Activated T-cell treated with anti-CD3 and anti-CD28 coated beads, Interleukin-2, amount 50 U/mL, for 72 hours (primary cell): ENCODE results near the gene CALML6. TPM values are rescaled to one million over a fixed set of nuclear protein-coding genes. Genes with fewer than 3 reads are reported as not detected.

Source experiments
- ATAC-seq, 2 donors: fragments of 150-1000 bp; cut with Tn5 transposase; replicated peaks in 1 of 2; 2 replicates each; pipeline ENCODE4 v1.10.0; 2021; ENCODE audit warnings: moderate library complexity in 2 of 2, mild to moderate bottlenecking in 1 of 2
- DNase-seq, 2 donors: peaks; one replicate each; pipeline ENCODE4 v3.0.0; 2021 to 2022; ENCODE audit warnings: mixed read lengths in 1 of 2
- H3K27ac Mint-ChIP-seq: one replicate; pipeline ENCODE4 v1.8.0; 2022; ENCODE audit warnings: mild to moderate bottlenecking, moderate library complexity, mixed read lengths
- H3K27me3 Mint-ChIP-seq: one replicate; pipeline ENCODE4 v1.8.0; 2022; ENCODE audit warnings: low read depth, mixed read lengths
- H3K36me3 Mint-ChIP-seq, 2 donors: one replicate each; pipeline ENCODE4 v1.8.0; 2022; ENCODE audit warnings: mixed read lengths in 2 of 2, mild to moderate bottlenecking in 1 of 2; ENCODE audit not compliant: insufficient read depth in 2 of 2
- H3K4me1 Mint-ChIP-seq: one replicate; pipeline ENCODE4 v1.8.0; 2022; ENCODE audit warnings: low read depth, mixed read lengths
- H3K4me3 Mint-ChIP-seq, 2 donors: one replicate each; pipeline ENCODE4 v1.8.0; 2022; ENCODE audit warnings: mild to moderate bottlenecking in 2 of 2, mixed read lengths in 2 of 2, moderate library complexity in 2 of 2
- H3K9me3 Mint-ChIP-seq, 2 donors: one replicate each; pipeline ENCODE4 v1.8.0; 2022; ENCODE audit warnings: mixed read lengths in 2 of 2
- total RNA-seq, 2 donors: library from RNA; stranded (reverse); gene quantifications; one replicate each; pipeline ENCODE4 v1.2.3, GENCODE V29; 2022

Gene CALML6
- total RNA-seq, 2 donors from 2014 or later = 1.8 TPM

- ATAC-seq = no peak
- DNase-seq = no peak
- H3K36me3 Mint-ChIP-seq = no peaks in the 10 kb centered on the region
- H3K27me3 Mint-ChIP-seq = peaks cover 11% of the 10 kb centered on the region
- no peak overlapping the region for H3K27ac Mint-ChIP-seq
- no peaks in the 10 kb centered on the region for H3K4me1 Mint-ChIP-seq
- peaks cover 0 to 5% of the 10 kb centered on the region in 2 donors for H3K9me3 Mint-ChIP-seq
- no peak overlapping the region for H3K4me3 Mint-ChIP-seq
These were observed 51.1 kb downstream of the CALML6 start for GRCh38 chr1:1966071-1966740.

Other genes starting within 250 kb of the CALML6 start
- gene SLC35E2B, start 222.5 kb upstream of the CALML6 start, total RNA-seq = 10 to 100 TPM; 42.0 to 43.1 TPM
- 10 to 100 TPM; 40.3 to 72.5 TPM for gene CDK11A, start 190.9 kb upstream of the CALML6 start, total RNA-seq
- 10 to 100 TPM; 54.0 to 54.5 TPM for gene NADK, start 136.8 kb upstream of the CALML6 start, total RNA-seq
- gene GNB1, start 24.2 kb upstream of the CALML6 start, total RNA-seq = 100 to 1,000 TPM; 350 to 418 TPM
- gene TMEM52, start 4.0 kb downstream of the CALML6 start, total RNA-seq = 1 to 10 TPM in 1 of 2 donors, under 1 TPM in 1; 0.88 to 1.0 TPM
- not detected for gene CFAP74, start 88.5 kb downstream of the CALML6 start, total RNA-seq
- not detected for gene GABRD, start 104.1 kb downstream of the CALML6 start, total RNA-seq
- 10 to 100 TPM; 12.3 to 16.8 TPM for gene PRKCZ, start 135.2 kb downstream of the CALML6 start, total RNA-seq